HepG2 (cell line): ENCODE data around the gene NRBF2. TPM values are rescaled to one million over a fixed set of nuclear protein-coding genes. Genes with fewer than 3 reads are reported as not detected.
A peak's percentile ranks its signal among the peaks of the same experiment; 100 is the strongest.

Experiments
- CHD4 ChIP-seq: fragments of 200-600 bp; sonication (generic); IDR thresholded peaks from 2 replicates; pipeline ENCODE4 v1.7.0; 2017; ENCODE audit warnings: mild to moderate bottlenecking, low read length, borderline replicate concordance
- DZIP1 ChIP-seq: sonication (generic); formaldehyde crosslinking; IDR thresholded peaks from 2 replicates; pipeline ENCODE4 v1.5.0; 2020; ENCODE audit warnings: mild to moderate bottlenecking, missing genetic modification reagents
- KLF11 ChIP-seq: IDR thresholded peaks from 2 replicates; pipeline ENCODE4 v1.6.1; 2016; ENCODE audit warnings: missing compliant biosample characterization
- KLF9 ChIP-seq: IDR thresholded peaks from 2 replicates; pipeline ENCODE4 v1.6.1; 2016; ENCODE audit warnings: low read depth
- MTA3 ChIP-seq: sonication (generic); formaldehyde crosslinking; IDR thresholded peaks from 2 replicates; pipeline ENCODE4 v1.4.0; 2020; ENCODE audit warnings: missing genetic modification reagents
- NONO ChIP-seq, 2 experiments: fragments of 450-650 bp in 1 of 2; sonication (generic) in 1 of 2; formaldehyde crosslinking in 1 of 2; IDR thresholded peaks in 1 of 2; conservative IDR thresholded peaks in 1 of 2; 2 replicates each; pipeline versions ENCODE4 v1.6.1 to v1.8.0; 2017 to 2022; ENCODE audit warnings: mild to moderate bottlenecking in 1 of 2, missing genetic modification reagents in 1 of 2, moderate library complexity in 1 of 2
- POGZ ChIP-seq: sonication (generic); formaldehyde crosslinking; IDR thresholded peaks from 2 replicates; pipeline ENCODE4 v1.4.0; 2020; ENCODE audit warnings: mild to moderate bottlenecking, missing genetic modification reagents
- REXO4 ChIP-seq: sonication (generic); formaldehyde crosslinking; IDR thresholded peaks from 2 replicates; pipeline ENCODE4 v1.8.0; 2022; ENCODE audit warnings: missing genetic modification reagents, mild to moderate bottlenecking, borderline replicate concordance
- SMYD3 ChIP-seq: sonication (generic); formaldehyde crosslinking; IDR thresholded peaks from 2 replicates; pipeline ENCODE4 v1.8.1; 2023; ENCODE audit warnings: mild to moderate bottlenecking, missing genetic modification reagents
- TBP ChIP-seq: sonication (generic); formaldehyde crosslinking; IDR thresholded peaks from 2 replicates; pipeline ENCODE4 v1.5.0; 2020; ENCODE audit warnings: missing genetic modification reagents
- ZFP36L1 ChIP-seq: sonication (generic); formaldehyde crosslinking; IDR thresholded peaks from 2 replicates; pipeline ENCODE4 v1.8.0; 2022; ENCODE audit warnings: mild to moderate bottlenecking, missing genetic modification reagents, moderate library complexity
- ZNF124 ChIP-seq: sonication (generic); formaldehyde crosslinking; IDR thresholded peaks from 2 replicates; pipeline ENCODE4 v1.4.0; 2020; ENCODE audit warnings: missing genetic modification reagents
- ZNF562 ChIP-seq: sonication (generic); formaldehyde crosslinking; IDR thresholded peaks from 2 replicates; pipeline ENCODE4 v1.8.0; 2022; ENCODE audit warnings: missing genetic modification reagents, borderline replicate concordance
- ZNF646 ChIP-seq: sonication (generic); formaldehyde crosslinking; IDR thresholded peaks from 2 replicates; pipeline ENCODE4 v1.9.0; 2021; ENCODE audit warnings: mild to moderate bottlenecking, missing genetic modification reagents
- ZNF75D ChIP-seq: sonication (generic); formaldehyde crosslinking; IDR thresholded peaks from 2 replicates; pipeline ENCODE4 v1.8.1; 2023; ENCODE audit warnings: missing genetic modification reagents, mild to moderate bottlenecking, borderline replicate concordance
- polyA plus RNA-seq, 8 experiments: library from polyadenylated mRNA; depleted of rRNA in 3 of 8; stranded (reverse) in 7 of 8; unstranded in 1 of 8; fragments of >200 nt; fragmentation: Illumina TruSeq in 4 of 8; extraction: Trizol in 4 of 8; gene quantifications; 2 replicates each; pipeline versions ENCODE4 v1.2.1 to v1.2.3, GENCODE V29; 2011 to 2016; ENCODE audit warnings: low read depth in 4 of 8, missing spikeins in 1 of 8, mixed read lengths in 1 of 8; ENCODE audit not compliant: insufficient read depth in 1 of 8
- total RNA-seq, 5 experiments: library from RNA; depleted of rRNA; stranded (reverse); fragments of >200 nt; fragmentation: Illumina TruSeq; extraction: Trizol; gene quantifications; 2 replicates each; pipeline ENCODE4 v1.2.3, GENCODE V29; 2016; ENCODE audit warnings: low read depth in 1 of 5
- TF ChIP-seq, protein P1 (sequence below): sonication (generic); formaldehyde crosslinking; IDR thresholded peaks from 2 replicates; pipeline ENCODE4 v1.4.0; 2020; ENCODE audit warnings: missing genetic modification reagents

The NRBF2 gene
- total and polyA plus RNA-seq, 2 of the 13 experiments (the other 11 are each of a cell fraction or from before 2014, with no cell fraction given) = 20.0 to 28.4 TPM

GRCh38 chr10:63133056-63133820, at the start of gene NRBF2 (continued):
- TF ChIP-seq, protein P1, sequence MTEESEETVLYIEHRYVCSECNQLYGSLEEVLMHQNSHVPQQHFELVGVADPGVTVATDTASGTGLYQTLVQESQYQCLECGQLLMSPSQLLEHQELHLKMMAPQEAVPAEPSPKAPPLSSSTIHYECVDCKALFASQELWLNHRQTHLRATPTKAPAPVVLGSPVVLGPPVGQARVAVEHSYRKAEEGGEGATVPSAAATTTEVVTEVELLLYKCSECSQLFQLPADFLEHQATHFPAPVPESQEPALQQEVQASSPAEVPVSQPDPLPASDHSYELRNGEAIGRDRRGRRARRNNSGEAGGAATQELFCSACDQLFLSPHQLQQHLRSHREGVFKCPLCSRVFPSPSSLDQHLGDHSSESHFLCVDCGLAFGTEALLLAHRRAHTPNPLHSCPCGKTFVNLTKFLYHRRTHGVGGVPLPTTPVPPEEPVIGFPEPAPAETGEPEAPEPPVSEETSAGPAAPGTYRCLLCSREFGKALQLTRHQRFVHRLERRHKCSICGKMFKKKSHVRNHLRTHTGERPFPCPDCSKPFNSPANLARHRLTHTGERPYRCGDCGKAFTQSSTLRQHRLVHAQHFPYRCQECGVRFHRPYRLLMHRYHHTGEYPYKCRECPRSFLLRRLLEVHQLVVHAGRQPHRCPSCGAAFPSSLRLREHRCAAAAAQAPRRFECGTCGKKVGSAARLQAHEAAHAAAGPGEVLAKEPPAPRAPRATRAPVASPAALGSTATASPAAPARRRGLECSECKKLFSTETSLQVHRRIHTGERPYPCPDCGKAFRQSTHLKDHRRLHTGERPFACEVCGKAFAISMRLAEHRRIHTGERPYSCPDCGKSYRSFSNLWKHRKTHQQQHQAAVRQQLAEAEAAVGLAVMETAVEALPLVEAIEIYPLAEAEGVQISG = peak; percentile 87
- TF ChIP-seq ZNF646 (CRISPR knock-in tag) (no peak), ZNF124 (CRISPR knock-in tag) (peak; percentile 73), POGZ (CRISPR knock-in tag) (peak; percentile 98), ZNF562 (CRISPR knock-in tag) (no peak), KLF11 (CRISPR knock-in tag) (no peak), MTA3 (CRISPR knock-in tag) (no peak), TBP (CRISPR knock-in tag) (no peak), SMYD3 (CRISPR knock-in tag) (no peak), ZNF75D (CRISPR knock-in tag) (no peak), CHD4 (no peak), DZIP1 (CRISPR knock-in tag) (0 out of 2 replicates have a peak, but pooled peaks have one; percentile 37), KLF9 (CRISPR knock-in tag) (no peak; the same call in 1 of the 2 replicates), NONO (IDR thresholded peaks at IDR 0.05) (no peak), NONO (CRISPR knock-in tag; conservative IDR thresholded peaks at IDR 0.05) (peak; percentile 88), REXO4 (CRISPR knock-in tag) (no peak), ZFP36L1 (CRISPR knock-in tag) (peak; percentile 83; the same call in 1 of the 2 replicates)
